BLaER1 treated with 17β-estradiol and CSF1 and Interleukin-3, amounts not matched to agents 10 nM and 100 nM (cell line): ENCODE data around the gene SCARB1.
"Not testable (repeated sequence)": the region's sequence is repeated elsewhere in the genome, so short reads cannot be mapped to it uniquely, and the experiment has no call there.

Source experiments
- H3K27ac ChIP-seq, 11 experiments: shearing (Covaris generic); formaldehyde crosslinking; 2 replicates each; pipeline ENCODE4 v1.8.1; 2022
- H3K27me3 ChIP-seq, 11 experiments: shearing (Covaris generic); formaldehyde crosslinking; 2 replicates each; pipeline ENCODE4 v1.8.1; 2022
- H3K36me3 ChIP-seq, 11 experiments: shearing (Covaris generic); formaldehyde crosslinking; 2 replicates each; pipeline ENCODE4 v1.8.1; 2022
- H3K4me1 ChIP-seq, 10 experiments: shearing (Covaris generic); formaldehyde crosslinking; 2 replicates each; pipeline ENCODE4 v1.8.1; 2022
- H3K4me2 ChIP-seq, 11 experiments: shearing (Covaris generic); formaldehyde crosslinking; 2 replicates each; pipeline ENCODE4 v1.8.1; 2022
- H3K4me3 ChIP-seq, 10 experiments: shearing (Covaris generic); formaldehyde crosslinking; 2 replicates each; pipeline ENCODE4 v1.8.1; 2022
- H3K9ac ChIP-seq, 11 experiments: shearing (Covaris generic); formaldehyde crosslinking; 2 replicates each; pipeline ENCODE4 v1.8.1; 2022
- H3K9me3 ChIP-seq, 11 experiments: shearing (Covaris generic); formaldehyde crosslinking; replicated peaks in 1 of 11; 2 replicates each; pipeline ENCODE4 v1.8.1; 2022
- H4K20me1 ChIP-seq, 11 experiments: shearing (Covaris generic); formaldehyde crosslinking; 2 replicates each; pipeline ENCODE4 v1.8.1; 2022
- Cebpa-rat ChIP-seq, 11 experiments: shearing (Covaris generic); IDR thresholded peaks; 2 replicates each; pipeline ENCODE4 v1.8.1; 2022

The SCARB1 gene

GRCh38 chr12:124863416-124864325 lies at the start of gene SCARB1:
Gene SCARB1, minus strand, starts transcription at chr12:124863864. Its CDS starts 144 bp downstream, at chr12:124863720.
- peak within 1 kb of the TSS; percentile 78 to 96 (median 92) for H3K27ac ChIP-seq
- H3K9me3 ChIP-seq = no peaks in the 10 kb centered on the region
- TF ChIP-seq Cebpa-rat (IDR thresholded peaks at IDR 0.05) = no peak
- peak within 1 kb of the TSS; percentile 84 to 96 (median 91) for H3K4me3 ChIP-seq
- no peaks in the 10 kb centered on the region for H3K27me3 ChIP-seq
- peaks cover 6 to 45% (median 37%) of the 10 kb centered on the region in 11 experiments; a peak in 20 of 22 replicates for H4K20me1 ChIP-seq
- peaks cover 6 to 35% (median 30%) of the 10 kb centered on the region in 11 experiments for H3K36me3 ChIP-seq
- H3K9ac ChIP-seq = peak within 1 kb of the TSS; percentile 83 to 95 (median 92)
- H3K4me2 ChIP-seq = peak within 1 kb of the TSS; percentile 85 to 99 (median 97)
- H3K4me1 ChIP-seq = peaks cover 76 to 88% (median 81%) of the 10 kb centered on the region in 10 experiments

GRCh38 chr12:124912529-124913287 lies 49.0 kb upstream of the SCARB1 start:
- Histone ChIP-seq H3K36me3 (peaks cover 31 to 39% (median 34%) of the 10 kb centered on the region in 11 experiments), H3K4me3 (peak overlapping the region; percentile 76 to 99 (median 92)), H3K4me1 (peaks cover 35 to 56% (median 46%) of the 10 kb centered on the region in 10 experiments), H3K27ac (peak overlapping the region in 1 of 11 experiments; percentile 100; a peak in 1 of 22 replicates), H3K9ac (peak overlapping the region in 10 of 11 experiments; percentile 97 to 100 (median 99); a peak in 16 of 22 replicates), H4K20me1 (peaks cover 56 to 65% (median 62%) of the 10 kb centered on the region in 11 experiments), H3K4me2 (peak overlapping the region; percentile 85 to 97 (median 93))
- H3K9me3 ChIP-seq, H3K27me3 ChIP-seq: not testable (repeated sequence)

GRCh38 chr12:124911521-124911920 lies 47.9 kb upstream of the SCARB1 start:
- peak overlapping the region; percentile 34 to 96 (median 62) for H3K4me2 ChIP-seq
- H3K27me3 ChIP-seq, H3K27ac ChIP-seq, H3K9me3 ChIP-seq: not testable (repeated sequence)
- peaks cover 31 to 51% (median 43%) of the 10 kb centered on the region in 10 experiments for H3K4me1 ChIP-seq
- peak overlapping the region in 9 of 10 experiments; percentile 4 to 54 (median 37); a peak in 14 of 20 replicates for H3K4me3 ChIP-seq
- H3K36me3 ChIP-seq = peaks cover 31 to 39% (median 34%) of the 10 kb centered on the region in 11 experiments
- H3K9ac ChIP-seq = peak overlapping the region in 7 of 11 experiments; percentile 5 to 71 (median 40); a peak in 7 of 22 replicates
- H4K20me1 ChIP-seq = peaks cover 56 to 70% (median 63%) of the 10 kb centered on the region in 11 experiments

GRCh38 chr12:124910561-124911478 lies 47.2 kb upstream of the SCARB1 start:
- Histone ChIP-seq H3K27me3 (no peaks in the 10 kb centered on the region), H3K4me2 (peak overlapping the region; percentile 34 to 96 (median 62)), H3K27ac (no peak overlapping the region), H3K4me1 (peaks cover 32 to 51% (median 41%) of the 10 kb centered on the region in 10 experiments), H3K4me3 (peak overlapping the region; percentile 4 to 54 (median 31); a peak in 15 of 20 replicates), H3K9ac (peak overlapping the region in 7 of 11 experiments; percentile 5 to 71 (median 40); a peak in 7 of 22 replicates), H3K9me3 (no peaks in the 10 kb centered on the region), H4K20me1 (peaks cover 56 to 70% (median 63%) of the 10 kb centered on the region in 11 experiments), H3K36me3 (peaks cover 31 to 39% (median 34%) of the 10 kb centered on the region in 11 experiments)
- no peak for TF ChIP-seq Cebpa-rat (IDR thresholded peaks at IDR 0.05)

- no peaks in the 10 kb centered on the region for H3K27me3 ChIP-seq
- H3K4me1 ChIP-seq = peaks cover 30 to 50% (median 39%) of the 10 kb centered on the region in 10 experiments
- H4K20me1 ChIP-seq = peaks cover 59 to 70% (median 63%) of the 10 kb centered on the region in 11 experiments
- H3K9me3 ChIP-seq = no peaks in the 10 kb centered on the region
- peak overlapping the region in 2 of 11 experiments; percentile 52 to 71; a peak in 2 of 22 replicates for H3K9ac ChIP-seq
- H3K27ac ChIP-seq = no peak overlapping the region
- peak overlapping the region in 3 of 10 experiments; percentile 24 to 54 (median 52); a peak in 2 of 20 replicates for H3K4me3 ChIP-seq
- peaks cover 31 to 39% (median 34%) of the 10 kb centered on the region in 11 experiments for H3K36me3 ChIP-seq
- no peak for TF ChIP-seq Cebpa-rat (IDR thresholded peaks at IDR 0.05)
- peak overlapping the region in 9 of 11 experiments; percentile 34 to 96 (median 62); a peak in 11 of 22 replicates for H3K4me2 ChIP-seq
Observed at GRCh38 chr12:124909831-124910560, 46.3 kb upstream of the SCARB1 start.

- no peak for TF ChIP-seq Cebpa-rat (IDR thresholded peaks at IDR 0.05)
- Histone ChIP-seq H3K9ac (no peak overlapping the region), H4K20me1 (peaks cover 35 to 47% (median 39%) of the 10 kb centered on the region in 11 experiments), H3K27me3 (no peaks in the 10 kb centered on the region), H3K4me1 (peaks cover 28 to 65% (median 45%) of the 10 kb centered on the region in 10 experiments), H3K36me3 (peaks cover 14 to 21% (median 17%) of the 10 kb centered on the region in 11 experiments), H3K9me3 (no peaks in the 10 kb centered on the region), H3K4me2 (peak overlapping the region in 7 of 11 experiments; percentile 4 to 38 (median 20); a peak in 7 of 22 replicates), H3K4me3 (no peak overlapping the region), H3K27ac (no peak overlapping the region)
Observed at GRCh38 chr12:124906606-124907261, 43.1 kb upstream of the SCARB1 start.
